DND-41 (cell line): ENCODE measurements around the gene OTUD4.

Experiments
- ATAC-seq: fragments of 200-7000 bp; cut with Tn5 transposase; 3 replicates; pipeline ENCODE4 v1.9.1; 2021; ENCODE audit warnings: low read depth; ENCODE audit not compliant: insufficient read depth
- DNase-seq: peaks from one replicate; pipeline ENCODE4 v3.0.0-alpha.2; 2020
- H2AFZ ChIP-seq: 2 replicates; pipeline ENCODE4 v1.6.0; 2012; ENCODE audit warnings: low read depth, low read length
- H3K27ac ChIP-seq: 2 replicates; pipeline ENCODE4 v1.5.1; 2012; ENCODE audit warnings: low read length, inconsistent platforms
- H3K27me3 ChIP-seq: fragments of 200-600 bp; sonication (generic); 2 replicates; pipeline ENCODE4 v1.6.0; 2012; ENCODE audit warnings: low read length, mild to moderate bottlenecking, inconsistent platforms; ENCODE audit not compliant: insufficient read depth, poor library complexity
- H3K36me3 ChIP-seq: 2 replicates; pipeline ENCODE4 v1.5.1; 2012; ENCODE audit warnings: low read length, inconsistent platforms; ENCODE audit not compliant: insufficient read depth
- H3K4me1 ChIP-seq: 2 replicates; pipeline ENCODE4 v1.5.1; 2012; ENCODE audit warnings: mild to moderate bottlenecking, low read length; ENCODE audit not compliant: insufficient read depth
- H3K4me2 ChIP-seq: 2 replicates; pipeline ENCODE4 v1.6.0; 2012; ENCODE audit warnings: mild to moderate bottlenecking, moderate library complexity, low read length, inconsistent platforms; ENCODE audit not compliant: insufficient read depth
- H3K4me3 ChIP-seq, 2 experiments: fragments of 200-600 bp in 1 of 2; shearing (Covaris generic) in 1 of 2; 2 replicates each; pipeline ENCODE4 v1.5.1; 2012 to 2016; ENCODE audit warnings: inconsistent platforms in 2 of 2, low read length in 2 of 2, mild to moderate bottlenecking in 2 of 2, low read depth in 1 of 2, moderate library complexity in 1 of 2
- H3K79me2 ChIP-seq: 2 replicates; pipeline ENCODE4 v1.6.0; 2012; ENCODE audit warnings: low read length, inconsistent platforms; ENCODE audit not compliant: insufficient read depth
- H3K9ac ChIP-seq: 2 replicates; pipeline ENCODE4 v1.6.0; 2012; ENCODE audit warnings: low read depth, mild to moderate bottlenecking, inconsistent platforms, low read length, moderate library complexity
- H3K9me3 ChIP-seq: 2 replicates; pipeline ENCODE4 v1.5.1; 2012; ENCODE audit warnings: low read length, moderate library complexity, mild to moderate bottlenecking, inconsistent platforms; ENCODE audit not compliant: insufficient read depth, severe bottlenecking
- H4K20me1 ChIP-seq: 2 replicates; pipeline ENCODE4 v1.6.0; 2012; ENCODE audit warnings: low read length; ENCODE audit not compliant: insufficient read depth
- CTCF ChIP-seq: IDR thresholded peaks from 2 replicates; pipeline ENCODE4 v1.5.1; 2012; ENCODE audit warnings: borderline replicate concordance, low read length, moderate library complexity, mild to moderate bottlenecking; ENCODE audit not compliant: poor library complexity, severe bottlenecking; ENCODE audit errors: extremely low read depth
- EZH2 ChIP-seq: IDR thresholded peaks from 3 replicates; pipeline ENCODE4 v1.6.1; 2012; ENCODE audit warnings: borderline replicate concordance, low read depth, mild to moderate bottlenecking, moderate library complexity, low read length, inconsistent platforms; ENCODE audit not compliant: severe bottlenecking

OTUD4 gene

GRCh38 chr4:145131848-145132247, 48.5 kb downstream of the OTUD4 start:
- TF ChIP-seq EZH2: no peak
- TF ChIP-seq CTCF: no peak
- no peak overlapping the region for H3K4me2 ChIP-seq
- H3K9ac ChIP-seq: no peak overlapping the region
- no peaks in the 10 kb centered on the region for H3K9me3 ChIP-seq
- peaks cover 3% of the 10 kb centered on the region; the same call in 1 of the 2 replicates for H4K20me1 ChIP-seq
- H3K36me3 ChIP-seq: peaks cover 64% of the 10 kb centered on the region
- peaks cover 18% of the 10 kb centered on the region for H3K4me1 ChIP-seq
- H3K27me3 ChIP-seq: no peaks in the 10 kb centered on the region
- H3K79me2 ChIP-seq: no peaks in the 10 kb centered on the region
- H3K27ac ChIP-seq: no peak overlapping the region
- H3K4me3 ChIP-seq: no peak overlapping the region
- no peak for ATAC-seq
- DNase-seq: no peak
- H2AFZ ChIP-seq: no peak overlapping the region

- H3K4me2 ChIP-seq: no peak overlapping the region
- peak overlapping the region; percentile 65 for H3K27ac ChIP-seq
- no peaks in the 10 kb centered on the region for H3K27me3 ChIP-seq
- ATAC-seq (peak; percentile 61), DNase-seq (no peak)
- H3K36me3 ChIP-seq: peaks cover 72% of the 10 kb centered on the region
- H3K4me3 ChIP-seq: no peak overlapping the region
- H2AFZ ChIP-seq: no peak overlapping the region
- H3K79me2 ChIP-seq: no peaks in the 10 kb centered on the region
- TF ChIP-seq CTCF: no peak
- H4K20me1 ChIP-seq: peaks cover 6% of the 10 kb centered on the region; the same call in 1 of the 2 replicates
- peaks cover 18% of the 10 kb centered on the region for H3K4me1 ChIP-seq
- H3K9ac ChIP-seq: no peak overlapping the region
- no peaks in the 10 kb centered on the region for H3K9me3 ChIP-seq
Observed at GRCh38 chr4:145130788-145131399, 49.5 kb downstream of the OTUD4 start.

- Histone ChIP-seq H3K4me2 (no peak overlapping the region), H3K4me3 (no peak overlapping the region), H3K9ac (no peak overlapping the region), H4K20me1 (peaks cover 6% of the 10 kb centered on the region; the same call in 1 of the 2 replicates), H3K36me3 (peaks cover 73% of the 10 kb centered on the region), H3K9me3 (no peaks in the 10 kb centered on the region), H3K79me2 (no peaks in the 10 kb centered on the region), H2AFZ (no peak overlapping the region), H3K4me1 (peaks cover 18% of the 10 kb centered on the region), H3K27me3 (no peaks in the 10 kb centered on the region), H3K27ac (peak overlapping the region; percentile 65)
- TF ChIP-seq CTCF (no peak), EZH2 (no peak)
- DNase-seq (no peak), ATAC-seq (peak; percentile 17; the same call in 2 of the 3 replicates)
Observed at GRCh38 chr4:145130130-145130529, 50.3 kb downstream of the OTUD4 start.
